GM19035 (cell line): ENCODE data around the gene NCK2.

Source experiments
- ATAC-seq: cut with Tn5 transposase; IDR thresholded peaks from one replicate; pipeline ENCODE4 v1.9.1; 2021; ENCODE audit not compliant: unreplicated experiment

Gene NCK2

GRCh38 chr2:105843476-105844374 is 99.0 kb downstream of the NCK2 start:
- no peak for ATAC-seq

GRCh38 chr2:105845976-105846375 is 101.3 kb downstream of the NCK2 start:
- no peak for ATAC-seq

GRCh38 chr2:105847056-105847455 is 102.3 kb downstream of the NCK2 start:
- no peak for ATAC-seq

GRCh38 chr2:105848367-105848766 is 103.7 kb downstream of the NCK2 start:
- ATAC-seq: no peak

- no peak for ATAC-seq
Observed at GRCh38 chr2:105849431-105850179, 104.9 kb downstream of the NCK2 start.

GRCh38 chr2:105852066-105852465 is 107.4 kb downstream of the NCK2 start:
- ATAC-seq: no peak

GRCh38 chr2:105853354-105854088 is 108.8 kb downstream of the NCK2 start:
- no peak for ATAC-seq

- ATAC-seq: no peak
Observed at GRCh38 chr2:105854972-105855371, 110.3 kb downstream of the NCK2 start.

GRCh38 chr2:105856581-105856980 is 111.9 kb downstream of the NCK2 start:
- no peak for ATAC-seq

GRCh38 chr2:105857076-105857740 is 112.5 kb downstream of the NCK2 start:
- ATAC-seq: no peak

- no peak for ATAC-seq
Observed at GRCh38 chr2:105858868-105859693, 114.4 kb downstream of the NCK2 start.

GRCh38 chr2:105859694-105859951 is 114.9 kb downstream of the NCK2 start:
- ATAC-seq: no peak

GRCh38 chr2:105860567-105860966 is 115.9 kb downstream of the NCK2 start:
- no peak for ATAC-seq

- no peak for ATAC-seq
Observed at GRCh38 chr2:105861200-105861599, 116.5 kb downstream of the NCK2 start.

GRCh38 chr2:105862843-105863242 is 118.1 kb downstream of the NCK2 start:
- no peak for ATAC-seq

- ATAC-seq: peak; percentile 55
Observed at GRCh38 chr2:105864262-105864661, 119.5 kb downstream of the NCK2 start.

GRCh38 chr2:105865222-105865913 is 120.7 kb downstream of the NCK2 start:
- no peak for ATAC-seq

- ATAC-seq: no peak
Observed at GRCh38 chr2:105866216-105867185, 121.8 kb downstream of the NCK2 start.

- no peak for ATAC-seq
Observed at GRCh38 chr2:105867587-105867986, 122.9 kb downstream of the NCK2 start.
